Measurements from ENCODE around the gene PXYLP1.

PXYLP1 gene

DNA sequence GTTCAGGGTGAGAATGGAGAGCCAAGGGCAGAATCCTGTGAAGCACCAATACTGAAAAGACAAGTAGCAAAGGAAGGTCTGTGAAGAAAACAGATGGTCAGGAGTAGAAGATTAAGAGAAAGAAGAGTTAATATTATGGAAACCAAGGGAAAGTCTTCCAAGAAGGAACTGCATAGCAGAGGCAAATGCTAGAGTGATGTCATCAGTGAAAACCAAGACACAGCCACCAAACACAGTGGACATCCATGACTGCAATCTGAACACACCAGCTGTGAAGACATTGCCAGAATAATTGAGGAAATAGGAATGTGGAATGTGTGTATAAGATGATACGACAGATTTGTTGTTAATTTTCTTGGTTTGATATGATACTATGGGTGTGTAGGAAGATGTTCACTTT lies 109.9 kb downstream of the PXYLP1 start:
- DNase-seq (ENCODE audit: low read depth), result no peak
- H3K4me3 ChIP-seq (ENCODE audit: low read depth, low read length), result no peak overlapping the region
- TF ChIP-seq CTCF (IDR thresholded peaks at IDR 0.05; ENCODE audit: low read depth, low read length) (no peak), POLR2A (IDR thresholded peaks at IDR 0.05; ENCODE audit: extremely low read depth, insufficient read length) (no peak), MYC (IDR thresholded peaks at IDR 0.05; ENCODE audit: low read depth, low read length) (no peak)
- TF ChIP-seq, protein P1, sequence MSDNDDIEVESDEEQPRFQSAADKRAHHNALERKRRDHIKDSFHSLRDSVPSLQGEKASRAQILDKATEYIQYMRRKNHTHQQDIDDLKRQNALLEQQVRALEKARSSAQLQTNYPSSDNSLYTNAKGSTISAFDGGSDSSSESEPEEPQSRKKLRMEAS (IDR thresholded peaks at IDR 0.05; ENCODE audit: low read depth, low read length), result no peak

DNA sequence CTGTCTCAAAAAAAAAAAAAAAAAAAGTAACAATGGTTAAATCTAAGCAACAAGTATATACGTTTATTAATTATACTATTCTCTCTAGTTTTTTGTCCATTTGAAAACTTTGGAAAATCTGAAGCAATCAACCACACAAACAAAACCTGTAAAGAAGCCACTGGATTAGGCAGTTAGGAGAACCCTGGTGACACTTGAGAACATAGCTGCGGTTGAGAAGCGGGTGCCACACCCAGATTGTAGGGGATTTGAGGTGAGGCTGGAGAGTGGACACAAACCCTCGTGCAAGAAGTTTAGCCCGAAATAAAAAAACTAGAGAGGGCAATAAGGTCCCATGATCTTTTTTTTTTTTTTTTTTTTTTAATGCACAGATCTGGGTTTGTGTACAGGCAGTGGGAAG lies 110.8 kb downstream of the PXYLP1 start:
- no peak for TF ChIP-seq POLR2A (IDR thresholded peaks at IDR 0.05; ENCODE audit: extremely low read depth, insufficient read length)
- no peak for TF ChIP-seq MYC (IDR thresholded peaks at IDR 0.05; ENCODE audit: low read depth, low read length)
- TF ChIP-seq CTCF (IDR thresholded peaks at IDR 0.05; ENCODE audit: low read depth, low read length), result no peak
- TF ChIP-seq, protein P1 (IDR thresholded peaks at IDR 0.05; ENCODE audit: low read depth, low read length), result no peak
- no peak for DNase-seq (ENCODE audit: low read depth)
- H3K4me3 ChIP-seq (ENCODE audit: low read depth, low read length), result no peak overlapping the region

DNA sequence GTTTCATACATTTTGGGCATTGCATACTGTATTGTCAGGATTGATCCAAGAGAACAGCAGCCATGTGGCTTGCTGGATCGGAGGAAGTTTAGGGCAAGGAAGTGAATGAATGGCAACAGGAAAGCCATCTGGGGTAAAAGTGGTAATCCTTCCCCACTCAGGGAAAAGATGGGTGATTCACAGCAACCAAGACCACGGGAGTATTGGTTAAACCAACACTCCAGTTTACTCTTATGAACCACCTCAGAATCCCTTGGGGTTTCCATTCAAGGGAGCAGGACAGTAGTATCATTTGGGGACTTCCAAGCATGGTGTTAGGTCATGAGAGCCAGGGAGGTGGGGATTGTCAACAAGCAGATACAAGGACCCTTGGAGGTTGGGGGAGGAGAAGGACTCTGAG lies 111.5 kb downstream of the PXYLP1 start:
- DNase-seq (ENCODE audit: low read depth), result no peak
- H3K4me3 ChIP-seq (ENCODE audit: low read depth, low read length), result no peak overlapping the region
- TF ChIP-seq CTCF (IDR thresholded peaks at IDR 0.05; ENCODE audit: low read depth, low read length) (no peak), MYC (IDR thresholded peaks at IDR 0.05; ENCODE audit: low read depth, low read length) (no peak)
- TF ChIP-seq, protein P1 (IDR thresholded peaks at IDR 0.05; ENCODE audit: low read depth, low read length), result no peak

- TF ChIP-seq POLR2A (IDR thresholded peaks at IDR 0.05; ENCODE audit: extremely low read depth, insufficient read length), result no peak
- no peak overlapping the region for H3K4me3 ChIP-seq (ENCODE audit: low read depth, low read length)
- no peak for DNase-seq (ENCODE audit: low read depth)
These were observed 112.2 kb downstream of the PXYLP1 start for GRCh38 chr3:141343865-141344271.

Measured in NB4 (cell line).